ENCODE measurements around the gene RYR1. TPM values are rescaled to one million over a fixed set of nuclear protein-coding genes. Genes with fewer than 3 reads are reported as not detected.

The RYR1 gene
- total RNA-seq, 1 experiment from 2014 or later: 34.2 TPM

GRCh38 chr19:38455031-38455430 is 21.5 kb downstream of the RYR1 start:
- H3K27me3 ChIP-seq (ENCODE audit: control insufficient read depth, insufficient read depth, low read length): no peaks in the 10 kb centered on the region
- ChIA-PET CTCF (no interaction called here), POLR2A (no interaction called here)
- in situ Hi-C loops (cut with HindIII; ENCODE audit: low pct_unique_long_range_greater_than_20kb, low sequenced_read_pairs): no loop called here
- TF ChIP-seq SIN3A (IDR thresholded peaks at IDR 0.05; ENCODE audit: borderline replicate concordance, insufficient read depth, low read depth, low read length) (no peak), TCF7L2 (IDR thresholded peaks at IDR 0.05; ENCODE audit: low read depth, low read length) (no peak), REST (IDR thresholded peaks at IDR 0.05; ENCODE audit: insufficient read depth in 1 of 2, low read depth in 2 of 2, low read length in 1 of 2) (peak; percentile 92 to 96)
- no peaks in the 10 kb centered on the region for H3K9me3 ChIP-seq (ENCODE audit: control insufficient read depth, insufficient read depth, low read depth, low read length)
- intact Hi-C loops (cut with micrococcal nuclease; ENCODE audit: unreplicated experiment): no loop called here
- H3K27ac ChIP-seq (ENCODE audit: low read length): no peak overlapping the region
- ATAC-seq (no peak), DNase-seq (ENCODE audit: low read depth, low spot score) (no peak)
- no TSS peak for BruUV-seq (replicated peaks)
- H3K4me1 ChIP-seq (ENCODE audit: control insufficient read depth, insufficient read depth, low read length): no peaks in the 10 kb centered on the region
- H3K36me3 ChIP-seq (ENCODE audit: control insufficient read depth, insufficient read depth, low read length): no peaks in the 10 kb centered on the region
- no peak overlapping the region for H3K4me3 ChIP-seq (ENCODE audit: low read depth in 2 of 2, low read length in 2 of 2)

- CTCF ChIA-PET: no interaction called here
- TF ChIP-seq REST (IDR thresholded peaks at IDR 0.05; ENCODE audit: insufficient read depth in 1 of 2, low read depth in 2 of 2, low read length in 1 of 2): no peak
- no peak for TF ChIP-seq POLR2AphosphoS5 (IDR thresholded peaks at IDR 0.05; ENCODE audit: low read depth, low read length)
- no peak for TF ChIP-seq SIN3A (IDR thresholded peaks at IDR 0.05; ENCODE audit: borderline replicate concordance, insufficient read depth, low read depth, low read length)
- TF ChIP-seq CTCF (IDR thresholded peaks at IDR 0.05): no peak
- TF ChIP-seq TCF7L2 (IDR thresholded peaks at IDR 0.05; ENCODE audit: low read depth, low read length): no peak
- intact Hi-C loops (cut with micrococcal nuclease; ENCODE audit: unreplicated experiment) (no loop called here), in situ Hi-C loops (cut with HindIII; ENCODE audit: low pct_unique_long_range_greater_than_20kb, low sequenced_read_pairs) (no loop called here)
- Histone ChIP-seq H3K4me1 (ENCODE audit: control insufficient read depth, insufficient read depth, low read length) (no peaks in the 10 kb centered on the region), H3K27me3 (ENCODE audit: control insufficient read depth, insufficient read depth, low read length) (no peaks in the 10 kb centered on the region), H3K4me3 (ENCODE audit: low read depth in 2 of 2, low read length in 2 of 2) (no peak overlapping the region), H3K27ac (ENCODE audit: low read length) (no peak overlapping the region), H3K9me3 (ENCODE audit: control insufficient read depth, insufficient read depth, low read depth, low read length) (no peaks in the 10 kb centered on the region), H3K36me3 (ENCODE audit: control insufficient read depth, insufficient read depth, low read length) (no peaks in the 10 kb centered on the region)
- BruUV-seq (replicated peaks): no TSS peak
- no peak for DNase-seq (ENCODE audit: low read depth, low spot score)
- ATAC-seq: no peak
- POLR2A ChIA-PET: interaction anchor here (0.6 kb wide), 1 partner anchor 23 kb away, joined by 13 read pairs; no protein-coding TSS in a partner anchor
Observed at GRCh38 chr19:38457202-38457601, 23.7 kb downstream of the RYR1 start.
